ENCODE measurements around the gene PMM1.
"Not testable (repeated sequence)": the region's sequence is repeated elsewhere in the genome, so short reads cannot be mapped to it uniquely, and the experiment has no call there.

PMM1 gene

GRCh38 chr22:41570221-41570620 is 19.4 kb downstream of the PMM1 start:
- no peak for DNase-seq (ENCODE audit: low read depth)
- H3K4me3 ChIP-seq (ENCODE audit: low read depth, low read length) = no peak overlapping the region

- H3K4me3 ChIP-seq (ENCODE audit: low read depth, low read length) = no peak overlapping the region
- no peak for DNase-seq (ENCODE audit: low read depth)
Observed at GRCh38 chr22:41568811-41569210, 20.8 kb downstream of the PMM1 start.

GRCh38 chr22:41567512-41567768 is 22.2 kb downstream of the PMM1 start:
- DNase-seq (ENCODE audit: low read depth) = no peak
- H3K4me3 ChIP-seq (ENCODE audit: low read depth, low read length) = no peak overlapping the region

GRCh38 chr22:41565403-41566054 is 24.1 kb downstream of the PMM1 start:
- no peak for DNase-seq (ENCODE audit: low read depth)
- no peak overlapping the region for H3K4me3 ChIP-seq (ENCODE audit: low read depth, low read length)

- no peak overlapping the region for H3K4me3 ChIP-seq (ENCODE audit: low read depth, low read length)
- no peak for DNase-seq (ENCODE audit: low read depth)
Observed at GRCh38 chr22:41564563-41564962, 25.1 kb downstream of the PMM1 start.

- peak; percentile 64 for DNase-seq (ENCODE audit: low read depth)
- no peak overlapping the region for H3K4me3 ChIP-seq (ENCODE audit: low read depth, low read length)
Observed at GRCh38 chr22:41563051-41563711, 26.5 kb downstream of the PMM1 start.

- H3K4me3 ChIP-seq (ENCODE audit: low read depth, low read length) = no peak overlapping the region
- no peak for DNase-seq (ENCODE audit: low read depth)
Observed at GRCh38 chr22:41562461-41562860, 27.2 kb downstream of the PMM1 start.

GRCh38 chr22:41561788-41562187 is 27.9 kb downstream of the PMM1 start:
- H3K4me3 ChIP-seq (ENCODE audit: low read depth, low read length) = peak overlapping the region; percentile 45
- DNase-seq (ENCODE audit: low read depth) = no peak

- no peak for DNase-seq (ENCODE audit: low read depth)
- H3K4me3 ChIP-seq (ENCODE audit: low read depth, low read length) = peak overlapping the region; percentile 45
Observed at GRCh38 chr22:41561335-41561734, 28.3 kb downstream of the PMM1 start.

GRCh38 chr22:41560095-41560471 is 29.6 kb downstream of the PMM1 start:
- no peak for DNase-seq (ENCODE audit: low read depth)
- H3K4me3 ChIP-seq (ENCODE audit: low read depth, low read length) = no peak overlapping the region

- not testable (repeated sequence) for DNase-seq (ENCODE audit: low read depth); H3K4me3 ChIP-seq (ENCODE audit: low read depth, low read length)
Observed at GRCh38 chr22:41558241-41558630, 31.4 kb downstream of the PMM1 start.

- DNase-seq (ENCODE audit: low read depth) = peak; percentile 54
- H3K4me3 ChIP-seq (ENCODE audit: low read depth, low read length) = no peak overlapping the region
Observed at GRCh38 chr22:41557401-41558240, 32.0 kb downstream of the PMM1 start.

GRCh38 chr22:41556561-41556960 is 33.1 kb downstream of the PMM1 start:
- no peak overlapping the region for H3K4me3 ChIP-seq (ENCODE audit: low read depth, low read length)
- no peak for DNase-seq (ENCODE audit: low read depth)

GRCh38 chr22:41555325-41555982 is 34.2 kb downstream of the PMM1 start:
- no peak overlapping the region for H3K4me3 ChIP-seq (ENCODE audit: low read depth, low read length)
- DNase-seq (ENCODE audit: low read depth) = no peak

GRCh38 chr22:41551877-41552582 is 37.6 kb downstream of the PMM1 start:
- H3K4me3 ChIP-seq (ENCODE audit: low read depth, low read length) = no peak overlapping the region
- DNase-seq (ENCODE audit: low read depth) = no peak

- H3K4me3 ChIP-seq (ENCODE audit: low read depth, low read length) = no peak overlapping the region
- no peak for DNase-seq (ENCODE audit: low read depth)
Observed at GRCh38 chr22:41550952-41551491, 38.6 kb downstream of the PMM1 start.

GRCh38 chr22:41548830-41549211 is 40.8 kb downstream of the PMM1 start:
- H3K4me3 ChIP-seq (ENCODE audit: low read depth, low read length) = no peak overlapping the region
- no peak for DNase-seq (ENCODE audit: low read depth)

- peak overlapping the region; percentile 94 for H3K4me3 ChIP-seq (ENCODE audit: low read depth, low read length)
- no peak for DNase-seq (ENCODE audit: low read depth)
Observed at GRCh38 chr22:41544671-41545476, 44.8 kb downstream of the PMM1 start.

Measured in skeletal muscle cell (primary cell).